MCF 10A (cell line): ENCODE measurements around the gene ABCC4. TPM values are rescaled to one million over a fixed set of nuclear protein-coding genes. Genes with fewer than 3 reads are reported as not detected.

Source experiments
- BruUV-seq: library from RNA; stranded (reverse); fragments of 400-500 nt; replicated peaks from 2 replicates; lab custom pipeline; 2021; lab: Mats Ljungman, UMichigan
- CTCF ChIA-PET: fragments of 300-600 bp; sonication (Branson Sonifier 250); formaldehyde crosslinking; extraction: SDS; loops from one replicate; lab custom pipeline; 2021; ENCODE audit warnings: antibody characterized with exemption, inconsistent platforms; lab: Yijun Ruan, JAX
- POLR2A ChIA-PET: fragments of 300-600, 350-650 bp; sonication (Branson Sonifier 250); formaldehyde crosslinking; extraction: SDS; loops from one replicate; lab custom pipeline; 2020; ENCODE audit warnings: antibody characterized with exemption, inconsistent platforms; lab: Yijun Ruan, JAX
- DNase-seq: peaks from one replicate; pipeline ENCODE4 v3.0.0-alpha.2; 2018; ENCODE audit not compliant: unreplicated experiment
- H3K27ac Mint-ChIP-seq: one replicate; pipeline ENCODE4 v1.8.0; 2022; ENCODE audit warnings: mild to moderate bottlenecking, low read depth, mixed read lengths; ENCODE audit not compliant: unreplicated experiment
- H3K27me3 Mint-ChIP-seq: one replicate; pipeline ENCODE4 v1.8.0; 2022; ENCODE audit warnings: mixed read lengths; ENCODE audit not compliant: insufficient read depth, unreplicated experiment
- H3K36me3 Mint-ChIP-seq: one replicate; pipeline ENCODE4 v1.8.0; 2022; ENCODE audit warnings: mild to moderate bottlenecking, moderate library complexity, mixed read lengths; ENCODE audit not compliant: insufficient read depth, unreplicated experiment
- H3K4me1 Mint-ChIP-seq: one replicate; pipeline ENCODE4 v1.8.0; 2022; ENCODE audit warnings: mixed read lengths; ENCODE audit not compliant: insufficient read depth, unreplicated experiment
- H3K4me3 Mint-ChIP-seq: one replicate; pipeline ENCODE4 v1.8.0; 2022; ENCODE audit warnings: mild to moderate bottlenecking, moderate library complexity, mixed read lengths; ENCODE audit not compliant: unreplicated experiment
- H3K9me3 Mint-ChIP-seq: one replicate; pipeline ENCODE4 v1.8.0; 2022; ENCODE audit warnings: mixed read lengths; ENCODE audit not compliant: unreplicated experiment
- CTCF ChIP-seq: fragments of 200-600 bp; IDR thresholded peaks from one replicate; pipeline ENCODE4 v1.8.0; 2022; ENCODE audit warnings: antibody characterized with exemption, mild to moderate bottlenecking; ENCODE audit not compliant: unreplicated experiment
- intact Hi-C: fragments of 100-400 bp; cut with micrococcal nuclease; formaldehyde crosslinking; loops from 2 replicates; pipeline ENCODE4 v1.14.1; 2022
- total RNA-seq: library from RNA; stranded (reverse); gene quantifications from 2 replicates; pipeline ENCODE4 v1.2.3, GENCODE V29; 2022

Gene ABCC4
- total RNA-seq, 1 experiment from 2014 or later = 13.9 TPM

- no peaks in the 10 kb centered on the region for H3K4me1 Mint-ChIP-seq
- BruUV-seq = no TSS peak
- CTCF ChIA-PET = interaction anchor here (0.6 to 8.6 kb wide), 6 partner anchors 48 to 541 kb away, joined by 3 to 158 read pairs (median 4); no protein-coding TSS in a partner anchor
- DNase-seq = no peak
- H3K4me3 Mint-ChIP-seq = no peak overlapping the region
- intact Hi-C loops = no loop called here
- H3K27ac Mint-ChIP-seq = no peak overlapping the region
- peaks cover 6% of the 10 kb centered on the region for H3K36me3 Mint-ChIP-seq
- no peaks in the 10 kb centered on the region for H3K9me3 Mint-ChIP-seq
- H3K27me3 Mint-ChIP-seq = no peaks in the 10 kb centered on the region
- POLR2A ChIA-PET = no interaction called here
- TF ChIP-seq CTCF = no peak
These were observed 140.9 kb downstream of the ABCC4 start for GRCh38 chr13:95160112-95160906.

- BruUV-seq = no TSS peak
- no peak for DNase-seq
- intact Hi-C loops = loop anchor here (2.0 to 5.0 kb wide), 3 partner anchors 167 to 722 kb away; no protein-coding TSS in a partner anchor
- no peak for TF ChIP-seq CTCF
- Mint-ChIP-seq H3K27me3 (no peaks in the 10 kb centered on the region), H3K9me3 (no peaks in the 10 kb centered on the region), H3K4me3 (no peak overlapping the region), H3K27ac (no peak overlapping the region), H3K36me3 (peaks cover 6% of the 10 kb centered on the region), H3K4me1 (peaks cover 2% of the 10 kb centered on the region)
- ChIA-PET CTCF (interaction anchor here (0.9 to 8.6 kb wide), 4 partner anchors 47 to 540 kb away, joined by 3 to 158 read pairs (median 4); no protein-coding TSS in a partner anchor), POLR2A (no interaction called here)
These were observed 141.8 kb downstream of the ABCC4 start for GRCh38 chr13:95159458-95159857.

GRCh38 chr13:95156208-95156607, 145.0 kb downstream of the ABCC4 start:
- H3K9me3 Mint-ChIP-seq = peaks cover 5% of the 10 kb centered on the region
- no peaks in the 10 kb centered on the region for H3K27me3 Mint-ChIP-seq
- CTCF ChIA-PET = interaction anchor here (0.5 to 8.6 kb wide), 40 partner anchors 9 to 1589 kb away, joined by 3 to 158 read pairs (median 4); no protein-coding TSS in a partner anchor
- TF ChIP-seq CTCF = peak; percentile 62
- peaks cover 6% of the 10 kb centered on the region for H3K36me3 Mint-ChIP-seq
- H3K4me3 Mint-ChIP-seq = no peak overlapping the region
- POLR2A ChIA-PET = interaction anchor here (0.7 to 1.9 kb wide), 2 partner anchors 14 to 534 kb away, joined by 3 to 5 read pairs; no protein-coding TSS in a partner anchor
- no TSS peak for BruUV-seq
- peaks cover 7% of the 10 kb centered on the region for H3K4me1 Mint-ChIP-seq
- peak; percentile 29 for DNase-seq
- H3K27ac Mint-ChIP-seq = no peak overlapping the region
- intact Hi-C loops = loop anchor here (1.0 to 5.0 kb wide), 5 partner anchors 164 to 719 kb away; no protein-coding TSS in a partner anchor

- no peak for DNase-seq
- H3K4me3 Mint-ChIP-seq = no peak overlapping the region
- intact Hi-C loops = loop anchor here (5.0 kb wide), 2 partner anchors 163 to 718 kb away; no protein-coding TSS in a partner anchor
- BruUV-seq = no TSS peak
- peaks cover 7% of the 10 kb centered on the region for H3K4me1 Mint-ChIP-seq
- no peak for TF ChIP-seq CTCF
- H3K27me3 Mint-ChIP-seq = no peaks in the 10 kb centered on the region
- peaks cover 8% of the 10 kb centered on the region for H3K9me3 Mint-ChIP-seq
- peaks cover 6% of the 10 kb centered on the region for H3K36me3 Mint-ChIP-seq
- ChIA-PET POLR2A (interaction anchor here (1.4 to 1.9 kb wide), 2 partner anchors 481 to 533 kb away, joined by 5 read pairs; no protein-coding TSS in a partner anchor), CTCF (interaction anchor here (0.5 to 8.6 kb wide), 37 partner anchors 10 to 1588 kb away, joined by 3 to 158 read pairs (median 4); no protein-coding TSS in a partner anchor)
- no peak overlapping the region for H3K27ac Mint-ChIP-seq
These were observed 145.7 kb downstream of the ABCC4 start for GRCh38 chr13:95155504-95155903.
